Gastroesophageal sphincter (tissue), 3 donors: ENCODE measurements around the gene DSCAML1.

Experiments
- POLR2A ChIP-seq, 2 donors: fragments of 450-650 bp; IDR thresholded peaks; one replicate each; pipeline ENCODE4 v1.6.1; 2017; ENCODE audit warnings: antibody characterized with exemption in 2 of 2, mild to moderate bottlenecking in 2 of 2, moderate library complexity in 1 of 2
- TF ChIP-seq, protein P1 (sequence below), 4 experiments: fragments of 200-600 bp in 2 of 4; fragments of 450-650 bp in 2 of 4; sonication (generic) in 1 of 4; IDR thresholded peaks; one replicate each; pipeline ENCODE4 v1.5.1; 2017 to 2019; ENCODE audit warnings: antibody characterized with exemption in 4 of 4, mild to moderate bottlenecking in 2 of 4, moderate library complexity in 2 of 4

DNA sequence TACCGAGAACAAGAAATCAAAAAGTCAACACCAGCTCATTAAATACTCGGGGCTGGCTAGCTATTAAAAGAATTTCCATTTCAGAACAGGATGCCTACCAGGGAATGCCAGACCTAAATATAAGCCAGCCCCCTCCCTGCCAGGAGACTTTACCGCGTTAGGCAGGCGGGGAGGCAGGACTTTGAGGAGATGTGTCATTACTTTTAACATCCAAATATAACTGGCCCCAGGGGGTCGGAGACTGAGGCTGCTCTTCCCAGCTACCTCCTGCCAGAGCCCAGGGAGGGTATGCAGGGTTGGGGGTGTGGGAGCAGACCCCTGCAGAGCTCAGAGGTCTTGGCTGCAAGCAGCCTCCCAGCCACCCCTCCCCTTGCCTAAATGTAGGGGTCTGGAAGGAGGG is 183.5 kb downstream of the DSCAML1 start:
- TF ChIP-seq, protein P1, sequence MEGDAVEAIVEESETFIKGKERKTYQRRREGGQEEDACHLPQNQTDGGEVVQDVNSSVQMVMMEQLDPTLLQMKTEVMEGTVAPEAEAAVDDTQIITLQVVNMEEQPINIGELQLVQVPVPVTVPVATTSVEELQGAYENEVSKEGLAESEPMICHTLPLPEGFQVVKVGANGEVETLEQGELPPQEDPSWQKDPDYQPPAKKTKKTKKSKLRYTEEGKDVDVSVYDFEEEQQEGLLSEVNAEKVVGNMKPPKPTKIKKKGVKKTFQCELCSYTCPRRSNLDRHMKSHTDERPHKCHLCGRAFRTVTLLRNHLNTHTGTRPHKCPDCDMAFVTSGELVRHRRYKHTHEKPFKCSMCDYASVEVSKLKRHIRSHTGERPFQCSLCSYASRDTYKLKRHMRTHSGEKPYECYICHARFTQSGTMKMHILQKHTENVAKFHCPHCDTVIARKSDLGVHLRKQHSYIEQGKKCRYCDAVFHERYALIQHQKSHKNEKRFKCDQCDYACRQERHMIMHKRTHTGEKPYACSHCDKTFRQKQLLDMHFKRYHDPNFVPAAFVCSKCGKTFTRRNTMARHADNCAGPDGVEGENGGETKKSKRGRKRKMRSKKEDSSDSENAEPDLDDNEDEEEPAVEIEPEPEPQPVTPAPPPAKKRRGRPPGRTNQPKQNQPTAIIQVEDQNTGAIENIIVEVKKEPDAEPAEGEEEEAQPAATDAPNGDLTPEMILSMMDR (IDR thresholded peaks at IDR 0.05), result no peak
- no peak for TF ChIP-seq POLR2A (IDR thresholded peaks at IDR 0.05)
